Posterior vena cava (tissue), 2 donors: ENCODE results near the gene SYNJ1. TPM values are rescaled to one million over a fixed set of nuclear protein-coding genes. Genes with fewer than 3 reads are reported as not detected.

Experiments
- DNase-seq: peaks from one replicate; pipeline ENCODE4 v3.0.0-alpha.2; 2020; ENCODE audit warnings: low spot score
- intact Hi-C, 2 donors: fragments of 100-400 bp; cut with DNase I; formaldehyde crosslinking; loops; one replicate each; pipeline versions ENCODE4 v1.14.1 to v1.14.2; 2022 to 2023
- total RNA-seq, 2 donors: library from RNA; stranded (reverse); fragmentation: NEBNext Ultra II Directional; extraction: Animal tissue kit (Norgen Biotek cat#: 25700); gene quantifications; one replicate each; pipeline ENCODE4 v1.2.1, GENCODE V29; 2021
- donor health status: DM: yes; HTN: yes; CAD: no.
- donor health status: DM: yes; HTN: yes; CAD: no.

Gene SYNJ1
- total RNA-seq, 2 donors from 2014 or later: 15.1 to 18.9 TPM

DNA sequence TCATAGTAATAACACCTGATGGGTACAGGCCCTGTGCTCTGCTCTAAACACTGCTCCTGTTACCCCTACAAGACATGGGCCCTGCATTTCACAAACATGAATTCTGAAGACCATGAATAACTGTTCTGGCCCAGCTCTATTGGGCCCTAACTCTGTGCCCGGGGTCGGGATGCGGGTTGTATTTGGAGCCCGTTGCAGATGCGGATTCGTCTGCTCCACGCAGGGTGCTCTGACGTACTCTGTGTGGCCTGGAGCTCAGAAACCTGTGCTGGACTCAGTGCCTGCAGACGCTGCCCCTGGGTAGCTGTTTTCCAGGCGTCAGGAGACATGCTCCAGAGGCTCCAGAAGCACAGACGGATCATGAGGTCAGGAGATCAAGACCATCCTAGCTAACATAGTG, 132.4 kb downstream of the SYNJ1 start:
- intact Hi-C loops: no loop called here
- DNase-seq: no peak

DNA sequence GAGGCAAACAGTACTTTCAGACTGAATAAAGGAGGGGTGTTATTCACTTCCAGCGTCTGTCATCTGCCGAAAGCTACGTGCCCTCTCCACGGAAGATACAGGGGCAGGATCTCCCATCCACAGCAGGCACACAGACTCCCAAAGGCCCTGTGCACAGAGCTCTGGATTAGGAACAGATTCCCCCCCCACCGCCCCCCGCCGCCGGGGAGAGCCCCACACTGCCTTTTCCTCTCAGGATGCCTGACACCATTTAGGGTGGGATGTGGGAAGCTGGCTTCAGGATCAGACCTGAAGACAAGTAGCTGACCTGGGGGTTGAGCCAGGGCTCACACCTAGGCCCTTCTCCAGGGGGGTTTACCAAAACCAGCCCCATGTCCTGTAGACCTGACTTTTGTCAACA, 134.1 kb downstream of the SYNJ1 start:
- intact Hi-C loops: loop anchor here in 1 of 2 donors (5.0 kb wide), 1 partner anchor 866 kb away; no protein-coding TSS in a partner anchor
- DNase-seq: no peak

DNA sequence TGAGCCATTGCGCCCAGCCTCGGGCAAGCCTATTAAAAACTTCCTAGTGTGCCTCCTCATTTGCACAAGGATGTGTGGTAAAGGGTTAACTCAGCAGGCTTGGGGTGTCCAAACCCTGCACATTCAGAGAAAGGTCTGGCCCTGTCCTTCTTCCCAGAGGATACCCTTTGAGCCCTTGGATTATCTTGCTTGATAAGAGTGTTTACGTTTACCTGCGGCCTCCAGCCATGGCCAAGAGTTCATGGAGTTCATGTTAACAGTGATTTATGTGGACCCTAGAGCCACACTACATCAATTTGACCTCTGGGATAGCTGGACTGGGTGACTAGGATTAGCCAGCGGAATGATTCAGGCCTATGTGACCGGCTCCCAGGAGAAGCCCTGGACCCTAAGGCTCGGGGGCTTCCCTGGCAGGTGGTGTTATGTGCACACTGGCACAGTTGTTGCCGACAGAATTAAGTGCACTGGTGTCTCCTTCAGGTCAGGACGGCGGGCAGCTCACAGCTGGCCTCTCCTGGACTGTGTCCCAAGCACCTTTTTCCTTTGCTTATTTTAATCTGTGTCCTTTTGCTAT, 134.8 kb downstream of the SYNJ1 start:
- no peak for DNase-seq
- intact Hi-C loops: loop anchor here in 1 of 2 donors (5.0 kb wide), 1 partner anchor 866 kb away; no protein-coding TSS in a partner anchor

DNA sequence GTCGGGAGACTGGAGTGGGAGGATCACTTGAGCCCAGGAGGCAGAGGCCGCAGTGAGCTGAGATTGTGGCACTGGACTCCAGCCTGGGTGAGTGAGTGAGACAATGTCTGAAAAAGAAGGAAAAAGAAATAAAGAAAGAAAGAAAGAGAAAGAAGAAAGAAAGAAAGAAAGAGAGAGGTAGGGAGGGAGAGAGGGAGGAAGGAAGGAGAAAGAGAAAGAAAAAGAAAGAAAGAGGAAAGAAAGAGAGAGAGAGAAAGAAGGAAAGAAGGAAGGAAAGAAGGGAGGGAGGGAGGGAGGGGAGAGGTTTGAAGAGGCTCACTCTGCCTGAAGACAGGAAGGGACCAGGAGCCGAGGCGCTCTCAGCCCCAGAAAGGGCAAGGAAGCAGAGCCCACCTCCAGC, 137.7 kb downstream of the SYNJ1 start:
- intact Hi-C loops: loop anchor here in 1 of 2 donors (5.0 kb wide), 1 partner anchor 863 kb away; no protein-coding TSS in a partner anchor

DNA sequence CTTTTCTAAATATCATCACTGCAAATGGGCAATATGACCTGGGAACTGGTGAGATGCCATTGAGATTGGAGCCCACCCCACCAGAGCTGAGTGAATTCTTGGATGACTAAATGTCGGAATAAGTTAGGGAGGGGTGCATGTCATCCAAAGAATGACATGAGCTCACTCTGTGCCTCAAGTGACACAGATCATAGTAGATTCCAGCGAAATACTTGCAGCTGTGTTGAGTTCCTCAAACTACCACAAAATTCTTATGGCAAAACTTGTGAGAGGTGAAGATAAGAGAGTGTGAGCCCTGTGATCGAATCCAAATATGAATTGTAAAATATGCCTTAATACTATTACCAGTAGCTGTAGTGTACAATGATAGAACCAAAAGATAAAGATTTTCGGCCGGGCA, 140.2 kb downstream of the SYNJ1 start:
- no peak for DNase-seq
- intact Hi-C loops: no loop called here

More for the DNA sequence above, 137.7 kb downstream of the SYNJ1 start:
- no peak for DNase-seq

DNA sequence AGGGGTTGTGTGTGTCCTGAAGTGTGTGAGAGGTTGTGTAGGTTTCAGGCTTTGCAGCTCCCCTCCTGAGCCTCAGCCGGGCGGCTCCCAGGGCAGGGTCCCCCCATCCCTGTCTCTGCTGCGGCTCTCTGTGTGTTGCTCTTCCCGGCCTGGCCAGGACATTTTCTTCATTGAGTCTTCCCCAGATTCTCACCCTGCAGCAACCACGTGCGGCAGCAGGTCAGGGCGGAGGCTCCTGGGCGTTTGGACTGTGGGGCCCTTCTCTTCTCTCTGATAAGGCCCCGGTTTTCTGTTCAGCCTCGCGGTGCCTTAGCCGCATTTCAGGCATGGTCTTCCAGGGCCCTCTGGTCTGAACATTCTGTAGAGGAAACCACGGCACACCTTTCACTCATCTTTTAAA, 140.7 kb downstream of the SYNJ1 start:
- intact Hi-C loops: no loop called here
- DNase-seq: no peak

DNA sequence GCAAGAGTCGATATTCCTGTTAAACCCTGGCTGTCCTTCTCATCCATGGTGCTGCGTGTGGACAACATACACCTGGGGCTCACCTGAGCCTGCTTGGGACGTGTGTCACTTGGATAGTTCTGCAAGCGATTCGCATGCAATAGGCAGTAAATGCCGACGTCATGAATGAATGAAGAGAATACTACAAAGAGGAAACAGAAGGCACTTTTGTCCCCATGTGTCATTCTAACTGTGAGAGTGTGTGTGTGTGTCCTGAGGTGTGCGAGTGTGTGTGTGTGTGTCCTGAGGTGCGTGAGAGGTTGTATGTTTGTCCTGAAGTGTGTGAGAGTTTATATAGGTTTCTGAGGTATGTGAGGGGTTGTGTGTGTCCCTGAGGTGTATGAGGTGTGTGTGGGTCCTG, 141.8 kb downstream of the SYNJ1 start:
- no peak for DNase-seq
- intact Hi-C loops: no loop called here

DNA sequence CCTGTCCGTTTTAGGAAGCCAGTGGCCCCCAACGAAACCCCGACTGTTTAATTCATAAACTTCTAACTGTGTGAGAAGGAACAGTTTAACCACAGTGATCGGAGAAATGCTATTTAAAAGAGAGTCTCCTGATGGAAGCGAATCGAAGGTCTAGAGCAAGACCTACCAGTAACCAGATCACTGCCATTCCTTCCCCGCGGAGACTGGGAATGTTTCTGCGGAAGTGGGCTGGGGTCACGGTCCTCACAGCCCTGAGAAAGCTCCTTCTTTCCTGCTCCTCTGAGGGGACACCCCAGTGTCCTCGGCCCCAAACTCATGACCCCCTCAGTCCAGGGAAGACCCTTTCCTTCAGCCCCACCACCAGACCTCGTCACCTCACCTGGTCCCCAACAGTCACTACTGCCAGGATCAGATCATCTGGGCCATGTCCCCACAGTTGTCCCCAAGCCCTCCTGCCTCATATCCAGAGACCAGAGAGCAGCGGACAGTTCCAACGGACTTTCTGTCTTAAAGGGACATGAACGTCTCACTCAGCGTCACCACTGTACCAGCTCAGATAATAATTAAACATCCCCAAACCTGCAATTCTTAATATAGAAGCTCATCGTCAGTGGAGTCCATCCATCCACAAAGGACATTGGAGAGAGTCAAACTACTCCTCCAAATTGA, 142.6 kb downstream of the SYNJ1 start, which contains the start of gene TCP10L:
Gene TCP10L, minus strand, starts transcription at position 482 of the 669 bp plus-strand sequence. CDS start 1,219 bp downstream, outside the sequence.
- intact Hi-C loops: no loop called here
- DNase-seq: no peak

DNA sequence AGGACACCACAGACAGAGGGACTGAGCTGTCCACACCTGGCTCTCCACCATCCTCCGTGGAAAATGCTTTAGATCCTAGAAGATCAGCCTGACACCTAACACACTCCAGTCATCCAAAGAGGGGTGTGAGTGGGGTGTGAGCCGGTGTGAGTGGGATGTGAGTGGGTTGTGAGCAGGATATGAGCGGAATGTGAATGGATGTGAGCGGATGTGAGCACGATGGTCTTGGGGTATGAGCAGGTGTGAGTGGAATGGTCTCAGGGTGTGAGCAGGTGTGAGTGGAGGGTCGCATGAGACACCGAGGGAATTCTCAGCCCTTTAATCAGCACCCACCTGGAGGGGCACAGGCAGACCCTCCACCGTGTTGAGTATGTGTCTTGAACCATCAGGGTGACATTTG, 143.3 kb downstream of the SYNJ1 start:
- DNase-seq: no peak
- intact Hi-C loops: no loop called here

DNA sequence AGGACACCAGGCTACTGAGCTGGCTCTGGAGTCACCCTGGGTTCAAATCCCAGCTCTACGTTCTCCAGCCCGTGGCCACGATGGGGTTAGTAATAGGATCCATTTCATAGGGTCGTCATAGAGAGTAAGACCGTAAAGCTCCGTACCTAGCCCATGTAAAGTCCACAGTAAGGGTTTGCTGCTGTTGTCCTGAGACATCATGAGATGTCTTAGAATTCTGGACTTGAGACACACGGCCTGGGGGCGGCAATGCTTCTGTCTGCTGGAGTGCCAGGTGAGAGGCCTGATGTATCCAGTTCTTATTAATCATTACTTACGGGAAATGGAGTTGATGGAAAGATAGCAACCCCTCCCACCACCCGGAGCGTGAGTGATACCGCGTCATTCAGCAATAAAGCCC, 146.1 kb downstream of the SYNJ1 start:
- intact Hi-C loops: no loop called here

DNA sequence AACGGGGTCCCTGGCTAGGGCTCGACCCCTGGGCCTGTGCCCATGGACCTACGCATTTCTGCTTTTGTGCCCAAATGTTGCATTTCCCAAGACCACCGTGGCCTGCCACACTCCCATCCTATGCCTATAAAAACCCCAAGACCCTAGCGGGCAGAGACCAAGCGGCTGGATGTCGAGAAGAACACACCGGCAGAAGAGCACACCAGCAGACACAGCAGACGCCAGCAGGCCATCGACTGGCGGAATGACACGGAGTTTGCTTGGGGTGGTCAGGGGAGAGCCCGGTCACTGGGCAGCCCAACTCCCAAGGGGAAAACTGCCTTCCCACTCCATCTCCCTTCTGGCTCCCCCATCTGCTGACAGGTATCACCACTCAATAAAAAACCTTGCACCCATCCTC, 146.9 kb downstream of the SYNJ1 start:
- intact Hi-C loops: no loop called here
- DNase-seq: no peak

More for the DNA sequence above, 146.1 kb downstream of the SYNJ1 start:
- DNase-seq: no peak

Other genes with a start within 250 kb of the SYNJ1 start
- gene TCP10L, start 142.5 kb downstream of the SYNJ1 start, total RNA-seq: under 1 TPM; 0.48 to 0.83 TPM
- 10 to 100 TPM; 19.8 to 23.1 TPM for gene CFAP298, start 115.6 kb downstream of the SYNJ1 start, total RNA-seq
- gene PAXBP1, start 43.7 kb upstream of the SYNJ1 start, total RNA-seq: 10 to 100 TPM; 25.4 to 28.3 TPM